IMR-90 (cell line): ENCODE measurements around the gene NOVA2. TPM values are rescaled to one million over a fixed set of nuclear protein-coding genes. Genes with fewer than 3 reads are reported as not detected.

Source experiments
- ATAC-seq: fragments of 200-7000 bp; cut with Tn5 transposase; 2 replicates; pipeline ENCODE4 v1.9.1; 2020; ENCODE audit warnings: low read depth, mild to moderate bottlenecking, moderate library complexity
- BruUV-seq: library from RNA; stranded (reverse); fragments of 400-500 nt; replicated peaks from 2 replicates; lab custom pipeline; 2021; lab: Mats Ljungman, UMichigan
- CTCF ChIA-PET: fragments of 300-600 bp; formaldehyde crosslinking; extraction: SDS; loops from one replicate; lab custom pipeline; 2021; ENCODE audit warnings: antibody characterized with exemption; lab: Yijun Ruan, JAX
- POLR2A ChIA-PET: fragments of 300-600 bp; sonication (Branson Sonifier 250); formaldehyde crosslinking; loops from one replicate; lab custom pipeline; 2022; ENCODE audit warnings: antibody characterized with exemption; ENCODE audit not compliant: unreplicated experiment; lab: Charles Lee
- DNase-seq: peaks from one replicate; pipeline ENCODE4 v3.0.0; 2013
- H2AFZ ChIP-seq: replicated peaks from 2 replicates; pipeline ENCODE3; 2013; ENCODE audit warnings: low read length, mild to moderate bottlenecking; ENCODE audit not compliant: poor library complexity
- H2AK5ac ChIP-seq: 2 replicates; pipeline ENCODE4 v1.6.1; 2013; ENCODE audit warnings: low read depth, low read length, inconsistent platforms
- H2AK9ac ChIP-seq: replicated peaks from 2 replicates; pipeline ENCODE3; 2013; ENCODE audit warnings: mild to moderate bottlenecking, low read depth, low read length, moderate library complexity; ENCODE audit not compliant: poor library complexity
- H2BK120ac ChIP-seq: 2 replicates; pipeline ENCODE4 v1.6.1; 2013; ENCODE audit warnings: low read depth, low read length, inconsistent platforms
- H2BK15ac ChIP-seq: 3 replicates; pipeline ENCODE4 v1.6.1; 2013; ENCODE audit warnings: low read depth, low read length, inconsistent platforms
- H2BK20ac ChIP-seq: 2 replicates; pipeline ENCODE4 v1.6.1; 2013; ENCODE audit warnings: low read depth, mild to moderate bottlenecking, inconsistent platforms, low read length, moderate library complexity
- H2BK5ac ChIP-seq: 2 replicates; pipeline ENCODE4 v1.6.1; 2013; ENCODE audit warnings: mild to moderate bottlenecking, low read depth, low read length, inconsistent platforms; ENCODE audit not compliant: poor library complexity, severe bottlenecking
- H3K14ac ChIP-seq: replicated peaks from 2 replicates; pipeline ENCODE4 v1.6.1; 2013; ENCODE audit warnings: low read depth, low read length, inconsistent platforms
- H3K18ac ChIP-seq: 2 replicates; pipeline ENCODE4 v1.6.1; 2013; ENCODE audit warnings: low read depth, low read length, control low read depth
- H3K23ac ChIP-seq: 2 replicates; pipeline ENCODE4 v1.6.1; 2013; ENCODE audit warnings: low read depth, low read length, inconsistent platforms
- H3K27ac ChIP-seq: 2 replicates; pipeline ENCODE4 v1.5.1; 2013; ENCODE audit warnings: mild to moderate bottlenecking, control low read depth, low read length; ENCODE audit not compliant: insufficient read depth
- H3K27me3 ChIP-seq: 2 replicates; pipeline ENCODE4 v1.6.1; 2013; ENCODE audit warnings: low read length; ENCODE audit not compliant: control insufficient read depth, insufficient read depth
- H3K36me3 ChIP-seq: 2 replicates; pipeline ENCODE4 v1.6.1; 2013; ENCODE audit warnings: low read length, mixed read lengths; ENCODE audit not compliant: control insufficient read depth, insufficient read depth
- H3K4ac ChIP-seq: 2 replicates; pipeline ENCODE4 v1.6.1; 2013; ENCODE audit warnings: low read depth, low read length, inconsistent platforms
- H3K4me1 ChIP-seq: 2 replicates; pipeline ENCODE4 v1.6.1; 2013; ENCODE audit warnings: low read length, mixed read lengths; ENCODE audit not compliant: control insufficient read depth, insufficient read depth
- H3K4me2 ChIP-seq: 2 replicates; pipeline ENCODE4 v1.6.1; 2013; ENCODE audit warnings: low read depth, mild to moderate bottlenecking, control low read depth, low read length, moderate library complexity
- H3K4me3 ChIP-seq: 2 replicates; pipeline ENCODE4 v1.5.1; 2013; ENCODE audit warnings: low read depth, mild to moderate bottlenecking, control low read depth, low read length, moderate library complexity; ENCODE audit not compliant: insufficient read depth
- H3K56ac ChIP-seq: 2 replicates; pipeline ENCODE4 v1.6.1; 2013; ENCODE audit warnings: low read length, inconsistent platforms; ENCODE audit not compliant: insufficient read depth; ENCODE audit errors: extremely low read depth
- H3K79me1 ChIP-seq, 2 experiments: 2 replicates each; pipeline ENCODE4 v1.6.1; 2013; ENCODE audit warnings: low read length in 2 of 2, inconsistent platforms in 1 of 2, low read depth in 1 of 2
- H3K9ac ChIP-seq: 2 replicates; pipeline ENCODE4 v1.6.1; 2013; ENCODE audit warnings: low read depth, low read length, control low read depth
- H3K9me1 ChIP-seq: 2 replicates; pipeline ENCODE4 v1.6.1; 2013; ENCODE audit warnings: low read length, inconsistent platforms; ENCODE audit not compliant: insufficient read depth
- H3K9me3 ChIP-seq: 2 replicates; pipeline ENCODE4 v1.6.1; 2013; ENCODE audit warnings: low read length; ENCODE audit not compliant: control insufficient read depth, insufficient read depth
- H4K20me1 ChIP-seq: 2 replicates; pipeline ENCODE4 v1.6.1; 2013; ENCODE audit warnings: low read length, inconsistent platforms; ENCODE audit not compliant: insufficient read depth
- H4K5ac ChIP-seq: 2 replicates; pipeline ENCODE4 v1.6.1; 2013; ENCODE audit warnings: mild to moderate bottlenecking, low read depth, low read length, control low read depth
- H4K8ac ChIP-seq, 2 experiments: 2 replicates each; pipeline ENCODE4 v1.6.1; 2013; ENCODE audit warnings: low read depth in 2 of 2, low read length in 2 of 2, control low read depth in 1 of 2, inconsistent platforms in 1 of 2
- H4K91ac ChIP-seq: 2 replicates; pipeline ENCODE4 v1.6.1; 2013; ENCODE audit warnings: low read depth, low read length, inconsistent platforms; ENCODE audit not compliant: insufficient read depth
- CEBPB ChIP-seq: IDR thresholded peaks from 2 replicates; pipeline ENCODE4 v1.6.1; 2012; ENCODE audit warnings: low read depth, low read length, improper control_type of control experiment
- MAFK ChIP-seq: IDR thresholded peaks from 2 replicates; pipeline ENCODE4 v1.6.1; 2012; ENCODE audit warnings: low read depth, low read length, improper control_type of control experiment
- MAZ ChIP-seq: IDR thresholded peaks from 2 replicates; pipeline ENCODE4 v1.6.1; 2012; ENCODE audit warnings: low read depth, mild to moderate bottlenecking, low read length, improper control_type of control experiment, moderate library complexity, borderline replicate concordance
- MXI1 ChIP-seq: IDR thresholded peaks from 2 replicates; pipeline ENCODE4 v1.6.1; 2012; ENCODE audit warnings: low read depth, mild to moderate bottlenecking, low read length, moderate library complexity, borderline replicate concordance
- POLR2A ChIP-seq: IDR thresholded peaks from 2 replicates; pipeline ENCODE4 v1.6.1; 2012; ENCODE audit warnings: mild to moderate bottlenecking, low read depth, low read length
- RCOR1 ChIP-seq: IDR thresholded peaks from 2 replicates; pipeline ENCODE4 v1.6.1; 2012; ENCODE audit warnings: mild to moderate bottlenecking, low read length, improper control_type of control experiment; ENCODE audit not compliant: insufficient replicate concordance
- WGBS, 2 experiments: methylation state at CpG; one replicate each; pipeline versions ENCODE4 v1.1.5 to v1.1.7; 2013; ENCODE audit warnings: missing lambda C conversion rate in 2 of 2; ENCODE audit not compliant: insufficient read length in 1 of 2; ENCODE audit errors: extremely low coverage in 2 of 2; 5-methylcytosine and 5-hydroxymethylcytosine counted together
- dilution Hi-C: fragments of 300-500 bp; cut with HindIII; formaldehyde crosslinking; loops from one replicate; pipeline ENCODE4 v1.14.3; 2018; ENCODE audit warnings: low sequenced_read_pairs; ENCODE audit not compliant: unreplicated experiment
- in situ Hi-C: fragments of 300-500 bp; cut with MboI; formaldehyde crosslinking; loops from 3 replicates; pipeline ENCODE4 v1.14.3; 2019; ENCODE audit warnings: low sequenced_read_pairs, inconsistent platforms, mixed read lengths
- intact Hi-C: fragments of 100-400 bp; cut with micrococcal nuclease; formaldehyde crosslinking; loops from 2 replicates; pipeline ENCODE4 v1.10.0; 2022
- polyA plus RNA-seq, 3 experiments: library from polyadenylated mRNA; depleted of rRNA; stranded (reverse); fragments of >200 nt; gene quantifications; 2 replicates each; pipeline ENCODE4 v1.2.3, GENCODE V29; 2012; ENCODE audit warnings: low replicate concordance in 1 of 3
- total RNA-seq: library from RNA; depleted of rRNA; stranded (reverse); fragments of >200 nt; gene quantifications from 2 replicates; pipeline ENCODE4 v1.2.3, GENCODE V29; 2012

The NOVA2 gene
- total and polyA plus RNA-seq, 2 of the 4 experiments (the other 2 are of a cell fraction) = 0.03 TPM; not detected in 1

DNA sequence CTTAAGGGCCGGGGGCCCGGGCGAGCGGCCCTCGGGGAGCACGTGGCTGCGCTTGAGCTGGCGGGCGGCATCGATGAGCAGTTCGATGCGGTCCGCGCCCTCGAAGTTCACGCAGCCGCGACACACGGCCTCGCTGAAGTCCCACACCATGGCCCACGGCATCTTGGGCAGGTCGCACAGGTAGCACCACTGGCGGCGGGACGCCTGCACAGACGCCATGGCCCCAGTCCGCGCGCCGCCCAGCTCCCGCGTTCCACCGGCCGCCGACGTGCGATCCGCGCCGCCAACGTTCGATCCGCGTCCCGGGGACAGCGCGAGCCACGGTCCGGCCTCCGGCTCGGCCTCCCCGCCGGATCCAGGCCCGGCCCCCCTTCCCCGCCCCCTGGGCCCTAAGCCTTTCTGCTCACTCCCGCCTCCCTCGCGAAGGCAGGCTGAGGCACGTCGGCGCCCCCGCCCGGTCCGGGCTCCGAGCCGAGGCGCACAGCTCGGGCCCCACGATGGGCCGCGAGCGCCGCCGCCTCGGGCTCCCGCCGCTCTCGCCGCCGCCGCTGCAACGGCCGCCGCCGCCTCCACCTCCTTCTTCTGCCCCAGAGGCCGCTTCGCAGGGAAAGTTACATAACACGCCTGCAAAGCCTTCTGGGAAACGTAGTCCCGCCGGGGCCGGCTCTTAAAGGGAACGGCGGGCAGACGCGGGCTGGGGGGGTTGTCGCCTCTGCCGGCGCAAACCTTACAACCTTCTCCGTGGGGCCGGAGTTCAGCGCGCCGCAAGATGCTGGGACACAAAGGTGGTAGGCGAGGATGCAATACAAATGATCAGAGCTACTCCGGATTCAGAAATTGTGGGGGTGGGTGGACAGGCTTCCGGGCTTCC, 87.9 kb downstream of the NOVA2 start, which contains the start of gene IRF2BP1:
Gene IRF2BP1, minus strand, starts transcription at position 586 of the 871 bp plus-strand sequence. Its CDS starts 367 bp downstream, at position 219.
- Histone ChIP-seq H3K9ac (peak within 1 kb of the TSS; percentile 89), H2AK5ac (peak within 1 kb of the TSS; percentile 85), H2BK20ac (no peak within 1 kb of the TSS), H3K18ac (peak within 1 kb of the TSS; percentile 68), H3K56ac (peak within 1 kb of the TSS; percentile 75), H3K23ac (peak within 1 kb of the TSS; percentile 65), H3K79me1 (peaks cover 8 to 30% of the 10 kb centered on the region in 2 experiments), H2AK9ac (peak within 1 kb of the TSS; percentile 93), H3K4me1 (peaks cover 10% of the 10 kb centered on the region), H2BK15ac (peak within 1 kb of the TSS; percentile 55; the same call in 1 of the 3 replicates), H3K27ac (peak within 1 kb of the TSS; percentile 92), H3K4ac (peak within 1 kb of the TSS; percentile 97), H4K91ac (peak within 1 kb of the TSS; percentile 97), H3K36me3 (peaks cover 8% of the 10 kb centered on the region; the same call in 1 of the 2 replicates), H3K14ac (peak within 1 kb of the TSS; percentile 98), H4K5ac (peak within 1 kb of the TSS; percentile 86), H3K27me3 (no peaks in the 10 kb centered on the region), H3K4me2 (peak within 1 kb of the TSS; percentile 86), H3K9me1 (peaks cover 6% of the 10 kb centered on the region; the same call in 1 of the 2 replicates), H4K20me1 (peaks cover 15% of the 10 kb centered on the region), H2AFZ (peak within 1 kb of the TSS; percentile 95), H4K8ac (peak within 1 kb of the TSS; percentile 99 to 100), H2BK120ac (peak within 1 kb of the TSS; percentile 75), H3K9me3 (no peaks in the 10 kb centered on the region), H2BK5ac (peak within 1 kb of the TSS; percentile 86), H3K4me3 (peak within 1 kb of the TSS; percentile 74)
- ATAC-seq = peak; percentile 76
- no TSS peak for BruUV-seq
- no peak for TF ChIP-seq MAFK
- TF ChIP-seq RCOR1 = peak; percentile 82
- peak; percentile 9; the same call in 1 of the 2 replicates for TF ChIP-seq MXI1
- peak; percentile 89 for TF ChIP-seq CEBPB
- no peak; the same call in none of the 2 replicates for TF ChIP-seq POLR2A
- peak; percentile 44; the same call in 1 of the 2 replicates for TF ChIP-seq MAZ
- POLR2A ChIA-PET = no interaction called here
- DNase-seq = peak; percentile 91
- intact Hi-C loops = loop anchor here (2.0 to 5.0 kb wide), 2 partner anchors 23 to 112 kb away; partner anchors contain the start of genes CCDC61 and SYMPK
- CTCF ChIA-PET = no interaction called here
- dilution Hi-C loops = no loop called here
- 2% methylated on average over 44 of the region's 107 CpGs; no CpG with 5 or more reads in 1 of the 2 experiments for WGBS, 2 experiments
- in situ Hi-C loops = no loop called here
